NCI-H226 (cell line): ENCODE data around the gene SLC6A13.

Experiments used
- DNase-seq: peaks from one replicate; pipeline ENCODE4 v3.0.0-alpha.2; 2015

The SLC6A13 gene

GRCh38 chr12:176321-177181, 86.1 kb downstream of the SLC6A13 start:
- peak; percentile 56 for DNase-seq

DNA sequence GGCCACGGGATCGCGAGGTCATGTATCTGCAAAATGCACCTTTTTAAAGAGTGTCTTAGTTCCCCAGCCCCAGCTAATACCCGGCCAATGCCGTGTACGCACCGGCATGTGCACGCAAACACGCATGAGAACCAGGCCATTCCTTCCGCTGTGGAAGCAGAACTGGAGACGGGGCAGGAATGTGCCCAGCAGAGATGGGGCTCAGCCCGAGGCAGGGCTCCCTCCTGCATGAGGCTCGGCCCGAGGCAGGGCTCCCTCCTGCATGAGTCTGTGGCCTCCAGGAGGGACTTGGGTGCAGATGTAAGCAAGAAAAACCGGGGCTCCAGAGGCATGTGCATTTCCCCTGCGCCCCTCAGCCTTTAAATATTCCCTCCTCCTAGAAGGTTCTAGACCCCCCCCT, 86.9 kb downstream of the SLC6A13 start:
- no peak for DNase-seq

GRCh38 chr12:175250-175649, 87.4 kb downstream of the SLC6A13 start:
- DNase-seq: no peak

- no peak for DNase-seq
These were observed 88.0 kb downstream of the SLC6A13 start for GRCh38 chr12:174596-174995.

GRCh38 chr12:174124-174523, 88.5 kb downstream of the SLC6A13 start:
- no peak for DNase-seq

DNA sequence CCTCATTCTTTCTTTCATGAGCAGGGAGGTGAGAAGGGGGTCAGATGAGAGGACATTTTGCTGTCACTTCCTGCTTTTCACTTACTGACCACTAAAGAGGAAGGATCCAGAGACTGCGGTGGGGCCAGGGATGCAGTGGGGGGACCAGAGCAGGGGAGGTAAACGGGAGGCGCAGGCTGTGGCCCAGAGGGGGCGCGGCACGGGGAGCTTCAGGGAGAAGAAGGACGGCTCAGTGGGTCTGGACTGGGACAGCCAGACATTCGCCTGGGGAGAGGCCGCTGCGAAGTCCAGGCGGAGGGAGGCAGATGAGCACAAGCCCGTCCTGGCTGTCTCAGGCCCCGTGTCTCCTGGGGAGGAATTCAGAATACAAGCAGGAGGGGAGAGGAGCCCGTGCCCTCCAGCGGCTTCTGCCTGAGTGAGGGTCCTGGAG, 89.9 kb downstream of the SLC6A13 start:
- DNase-seq: no peak

- DNase-seq: peak; percentile 76
These were observed 90.6 kb downstream of the SLC6A13 start for GRCh38 chr12:171743-172676.

GRCh38 chr12:171276-171675, 91.4 kb downstream of the SLC6A13 start:
- DNase-seq: no peak
